Stimulated activated CD4-positive, alpha-beta T cell treated with anti-CD3 and anti-CD28 coated beads, TNF-alpha, amount 100 ng/mL, for 48 hours (primary cell): ENCODE results near the gene TPK1.
"Not testable (repeated sequence)": the region's sequence is repeated elsewhere in the genome, so short reads cannot be mapped to it uniquely, and the experiment has no call there.

ENCODE experiments used
- DNase-seq, 3 donors: peaks; one replicate each; pipeline ENCODE4 v3.0.0-alpha.2; 2020; ENCODE audit warnings: low read depth in 3 of 3

The TPK1 gene

GRCh38 chr7:144474800-144475615, 360.8 kb downstream of the TPK1 start:
- DNase-seq = no peak

GRCh38 chr7:144474363-144474762, 361.5 kb downstream of the TPK1 start:
- no peak for DNase-seq

- DNase-seq = no peak
Observed at GRCh38 chr7:144473908-144474307, 361.9 kb downstream of the TPK1 start.

GRCh38 chr7:144470078-144470477, 365.8 kb downstream of the TPK1 start:
- DNase-seq = no peak

- no peak for DNase-seq
Observed at GRCh38 chr7:144468990-144469732, 366.7 kb downstream of the TPK1 start.

- DNase-seq = no peak
Observed at GRCh38 chr7:144459635-144460034, 376.2 kb downstream of the TPK1 start.

- no peak for DNase-seq
Observed at GRCh38 chr7:144455040-144455404, 380.8 kb downstream of the TPK1 start.

GRCh38 chr7:144454256-144455039, 381.4 kb downstream of the TPK1 start:
- no peak for DNase-seq

- DNase-seq = no peak
Observed at GRCh38 chr7:144452064-144452463, 383.8 kb downstream of the TPK1 start.

GRCh38 chr7:144445590-144445989, 390.3 kb downstream of the TPK1 start:
- no peak for DNase-seq

- DNase-seq = no peak
Observed at GRCh38 chr7:144439717-144440205, 396.1 kb downstream of the TPK1 start.

GRCh38 chr7:144438759-144439158, 397.1 kb downstream of the TPK1 start:
- no peak for DNase-seq

GRCh38 chr7:144437370-144438191, 398.3 kb downstream of the TPK1 start:
- peak; percentile 1 to 37 (median 14) for DNase-seq

GRCh38 chr7:144436500-144436899, 399.4 kb downstream of the TPK1 start:
- no peak for DNase-seq

GRCh38 chr7:144428431-144428830, 407.4 kb downstream of the TPK1 start:
- no peak for DNase-seq

- DNase-seq = not testable (repeated sequence)
Observed at GRCh38 chr7:144427539-144427938, 408.3 kb downstream of the TPK1 start.

- DNase-seq = not testable (repeated sequence)
Observed at GRCh38 chr7:144418931-144419330, 416.9 kb downstream of the TPK1 start.

- DNase-seq = no peak
Observed at GRCh38 chr7:144416341-144416740, 419.5 kb downstream of the TPK1 start.

GRCh38 chr7:144415858-144416257, 420.0 kb downstream of the TPK1 start:
- DNase-seq = no peak

GRCh38 chr7:144414815-144415214, 421.0 kb downstream of the TPK1 start:
- DNase-seq = no peak

- DNase-seq = no peak
Observed at GRCh38 chr7:144410441-144410840, 425.4 kb downstream of the TPK1 start.
